ENCODE measurements around the gene AOAH.

GRCh38 chr7:36486336-36486735 lies 238.0 kb downstream of the AOAH start:
- TF ChIP-seq CTCF (IDR thresholded peaks at IDR 0.05) (no peak), POLR2AphosphoS5 (IDR thresholded peaks at IDR 0.05) (no peak)

All from sigmoid colon (tissue), 4 donors.